SK-N-SH (cell line): ENCODE data around the gene NHP2. TPM values are rescaled to one million over a fixed set of nuclear protein-coding genes. Genes with fewer than 3 reads are reported as not detected.

Experiments used
- CTCF ChIA-PET: fragments of 300-600, 350-600 bp; formaldehyde crosslinking; extraction: SDS; loops from one replicate; lab custom pipeline; 2021; lab: Yijun Ruan, JAX
- POLR2A ChIA-PET: fragments of 350-600 bp; sonication (Branson Sonifier 250); formaldehyde crosslinking; extraction: SDS; loops from one replicate; lab custom pipeline; 2020; ENCODE audit warnings: antibody characterized with exemption, inconsistent platforms; lab: Yijun Ruan, JAX
- DNase-seq: peaks from one replicate; pipeline ENCODE4 v3.0.0; 2012
- H2AFZ ChIP-seq: fragments of 200-600 bp; sonication (generic); 2 replicates; pipeline ENCODE4 v1.8.1; 2016; ENCODE audit warnings: antibody characterized with exemption, mild to moderate bottlenecking, low read depth
- H3F3A ChIP-seq: fragments of 200-600 bp; sonication (generic); replicated peaks from 2 replicates; pipeline ENCODE3; 2016; ENCODE audit warnings: antibody characterized with exemption, mild to moderate bottlenecking; ENCODE audit not compliant: insufficient read depth
- H3K27ac ChIP-seq, 2 experiments: fragments of 200-500 bp in 1 of 2; fragments of 200-600 bp in 1 of 2; sonication (Bioruptor generic) in 1 of 2; sonication (generic), shearing (Covaris generic) in 1 of 2; 2 replicates each; pipeline versions ENCODE4 v1.5.1 to v1.6.1; 2014 to 2016; ENCODE audit warnings: low read depth in 2 of 2, inconsistent platforms in 1 of 2, low read length in 1 of 2, mild to moderate bottlenecking in 1 of 2, mixed read lengths in 1 of 2
- H3K27me3 ChIP-seq: fragments of 200-600 bp; sonication (generic), shearing (Covaris generic); 2 replicates; pipeline ENCODE4 v1.6.1; 2016; ENCODE audit warnings: mixed run types; ENCODE audit not compliant: insufficient read depth
- H3K36me3 ChIP-seq, 2 experiments: fragments of 200-500 bp in 1 of 2; fragments of 200-600 bp in 1 of 2; sonication (Bioruptor generic) in 1 of 2; sonication (generic) in 1 of 2; replicated peaks in 1 of 2; 2 replicates each; pipeline versions ENCODE3 to v1.5.1; 2014 to 2016; ENCODE audit warnings: low read length in 1 of 2, mild to moderate bottlenecking in 1 of 2; ENCODE audit not compliant: insufficient read depth in 2 of 2, control insufficient read depth in 1 of 2
- H3K4me1 ChIP-seq, 2 experiments: fragments of 200-500 bp in 1 of 2; fragments of 200-600 bp in 1 of 2; sonication (Bioruptor generic) in 1 of 2; sonication (generic), shearing (Covaris generic) in 1 of 2; 2 replicates each; pipeline versions ENCODE4 v1.5.1 to v1.6.1; 2014 to 2016; ENCODE audit warnings: low read depth in 1 of 2, low read length in 1 of 2, mixed run types in 1 of 2; ENCODE audit not compliant: insufficient read depth in 2 of 2, control insufficient read depth in 1 of 2
- H3K4me2 ChIP-seq: fragments of 200-600 bp; sonication (generic), shearing (Covaris generic); 2 replicates; pipeline ENCODE4 v1.6.1; 2017; ENCODE audit warnings: mixed run types
- H3K4me3 ChIP-seq, 2 experiments: fragments of 200-500 bp in 1 of 2; fragments of 200-600 bp in 1 of 2; sonication (Bioruptor generic) in 1 of 2; sonication (generic), shearing (Covaris generic) in 1 of 2; 2 replicates each; pipeline versions ENCODE4 v1.5.1 to v1.8.1; 2014 to 2016; ENCODE audit warnings: low read depth in 2 of 2, inconsistent platforms in 1 of 2, low read length in 1 of 2, mild to moderate bottlenecking in 1 of 2, mixed read lengths in 1 of 2, moderate library complexity in 1 of 2
- H3K79me2 ChIP-seq: fragments of 200-600 bp; sonication (generic); 2 replicates; pipeline ENCODE4 v1.8.1; 2017; ENCODE audit warnings: mild to moderate bottlenecking; ENCODE audit not compliant: insufficient read depth
- H3K9ac ChIP-seq: fragments of 200-600 bp; sonication (generic); 2 replicates; pipeline ENCODE4 v1.6.1; 2017; ENCODE audit warnings: mixed run types
- H3K9me2 ChIP-seq: fragments of 200-600 bp; sonication (generic); 2 replicates; pipeline ENCODE4 v1.6.1; 2017; ENCODE audit warnings: mixed run types
- H3K9me3 ChIP-seq: fragments of 200-600 bp; sonication (generic); 2 replicates; pipeline ENCODE4 v1.6.1; 2017; ENCODE audit warnings: mixed run types, mild to moderate bottlenecking, moderate library complexity
- H4K20me1 ChIP-seq: fragments of 200-600 bp; sonication (generic); 2 replicates; pipeline ENCODE4 v1.6.1; 2017; ENCODE audit warnings: mild to moderate bottlenecking, mixed run types; ENCODE audit not compliant: insufficient read depth
- ELF1 ChIP-seq: IDR thresholded peaks from 2 replicates; pipeline ENCODE4 v1.4.0; 2012
- EP300 ChIP-seq, 2 experiments: IDR thresholded peaks; 2 replicates each; pipeline versions ENCODE4 v1.4.0 to v1.6.1; 2012; ENCODE audit warnings: borderline replicate concordance in 1 of 2, low read depth in 1 of 2, low read length in 1 of 2
- EZH2phosphoT487 ChIP-seq: fragments of 200-600 bp; sonication (generic); IDR thresholded peaks from 2 replicates; pipeline ENCODE4 v1.6.1; 2017; ENCODE audit warnings: low read depth, mixed run types, mild to moderate bottlenecking, antibody characterized with exemption, moderate library complexity, borderline replicate concordance
- FOSL2 ChIP-seq: IDR thresholded peaks from 2 replicates; pipeline ENCODE4 v1.4.0; 2012; ENCODE audit warnings: low read depth, mild to moderate bottlenecking, moderate library complexity, borderline replicate concordance
- GABPA ChIP-seq: IDR thresholded peaks from 2 replicates; pipeline ENCODE4 v1.4.0; 2012; ENCODE audit warnings: low read depth, mild to moderate bottlenecking
- GATA2 ChIP-seq: sonication (generic); formaldehyde crosslinking; IDR thresholded peaks from 2 replicates; pipeline ENCODE4 v1.5.0; 2020; ENCODE audit warnings: mild to moderate bottlenecking, missing genetic modification reagents
- JUND ChIP-seq: IDR thresholded peaks from 2 replicates; pipeline ENCODE4 v1.4.0; 2012
- MEF2A ChIP-seq: IDR thresholded peaks from 2 replicates; pipeline ENCODE4 v1.4.0; 2012; ENCODE audit warnings: low read depth, borderline replicate concordance
- POLR2AphosphoS5 ChIP-seq: IDR thresholded peaks from 2 replicates; pipeline ENCODE4 v1.6.1; 2012; ENCODE audit warnings: low read depth, low read length
- RAD21 ChIP-seq: IDR thresholded peaks from 2 replicates; pipeline ENCODE4 v1.6.1; 2012; ENCODE audit warnings: mild to moderate bottlenecking, low read length
- RCOR1 ChIP-seq: fragments of 150-350 bp; IDR thresholded peaks from 2 replicates; pipeline ENCODE4 v1.6.1; 2017; ENCODE audit warnings: antibody characterized with exemption, low read length
- RFX5 ChIP-seq: IDR thresholded peaks from 2 replicates; pipeline ENCODE4 v1.6.1; 2012; ENCODE audit warnings: mild to moderate bottlenecking, improper control_type of control experiment, low read length
- SIN3A ChIP-seq: IDR thresholded peaks from 2 replicates; pipeline ENCODE4 v1.6.1; 2012; ENCODE audit warnings: low read depth, mild to moderate bottlenecking, low read length, moderate library complexity, borderline replicate concordance
- SMC3 ChIP-seq: IDR thresholded peaks from 2 replicates; pipeline ENCODE4 v1.6.1; 2012; ENCODE audit warnings: low read depth, low read length, improper control_type of control experiment
- TAF1 ChIP-seq: IDR thresholded peaks from 2 replicates; pipeline ENCODE4 v1.6.1; 2012; ENCODE audit warnings: low read depth, mild to moderate bottlenecking, low read length, moderate library complexity, borderline replicate concordance
- TCF12 ChIP-seq: IDR thresholded peaks from 2 replicates; pipeline ENCODE4 v1.4.0; 2012
- TEAD4 ChIP-seq: IDR thresholded peaks from 2 replicates; pipeline ENCODE4 v1.4.0; 2012; ENCODE audit warnings: mild to moderate bottlenecking, borderline replicate concordance; ENCODE audit not compliant: insufficient read depth
- WGBS: methylation state at CpG from one replicate; pipeline ENCODE4 v1.1.6; 2017; ENCODE audit warnings: low lambda C conversion rate; 5-methylcytosine and 5-hydroxymethylcytosine counted together
- polyA plus RNA-seq, 3 experiments: library from polyadenylated mRNA; depleted of rRNA; stranded (reverse); fragments of >200 nt; gene quantifications; 2 replicates each; pipeline ENCODE4 v1.2.3, GENCODE V29; 2012
- TF ChIP-seq, protein P1 (sequence below): fragments of 150-350 bp; IDR thresholded peaks from 2 replicates; pipeline ENCODE4 v1.6.1; 2016; ENCODE audit warnings: mild to moderate bottlenecking, low read depth, low read length
- TF ChIP-seq, protein P2 (sequence below): fragments of 200-600 bp; sonication (generic); IDR thresholded peaks from 2 replicates; pipeline ENCODE4 v1.6.1; 2017; ENCODE audit warnings: antibody characterized with exemption, mild to moderate bottlenecking, moderate library complexity
- TF ChIP-seq, protein P3 (sequence below): fragments of 150-350 bp; IDR thresholded peaks from 2 replicates; pipeline ENCODE4 v1.6.1; 2017; ENCODE audit warnings: antibody characterized with exemption, low read length, low read depth, borderline replicate concordance
- TF ChIP-seq, protein P4 (sequence below): IDR thresholded peaks from 2 replicates; pipeline ENCODE4; 2012

The NHP2 gene
- polyA plus RNA-seq, 1 of the 3 experiments (the other 2 are of a cell fraction): 455 TPM

DNA sequence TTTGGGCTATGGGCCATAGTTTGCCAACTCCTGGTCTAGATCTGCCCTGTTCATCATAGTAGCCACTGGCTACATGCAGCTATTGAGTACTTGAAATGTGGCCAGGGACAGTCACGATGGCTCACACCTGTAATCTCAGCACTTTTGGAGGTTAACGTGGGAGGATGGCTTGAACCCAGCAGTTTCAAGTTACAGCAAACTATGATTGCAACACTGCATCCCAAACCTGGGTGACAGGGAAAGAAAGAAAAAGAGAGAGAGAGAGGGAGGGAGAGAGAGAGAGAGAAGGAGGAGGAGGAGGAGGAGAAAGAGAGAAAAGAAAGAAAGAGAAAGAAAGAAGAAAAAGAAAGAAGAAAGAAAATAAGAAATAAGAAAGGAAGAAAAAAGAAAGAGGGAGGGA is 38.6 kb upstream of the NHP2 start:
- WGBS: 60% methylated on average over 2 of the region's 2 CpGs
- no peak overlapping the region for H3K4me3 ChIP-seq
- no peaks in the 10 kb centered on the region; the same call in 1 of the 2 replicates for H3K27me3 ChIP-seq
- H3K9me2 ChIP-seq: no peaks in the 10 kb centered on the region
- CTCF ChIA-PET: no interaction called here
- TF ChIP-seq SIN3A: no peak
- no peak for TF ChIP-seq GATA2
- TF ChIP-seq FOSL2: no peak
- no peak for TF ChIP-seq GABPA
- no peak for TF ChIP-seq RAD21
- no peak for TF ChIP-seq TEAD4
- no peak overlapping the region for H3K4me2 ChIP-seq
- H3F3A ChIP-seq: no peaks in the 10 kb centered on the region
- H3K9ac ChIP-seq: no peak overlapping the region
- H3K4me1 ChIP-seq: no peaks in the 10 kb centered on the region
- POLR2A ChIA-PET: no interaction called here
- no peaks in the 10 kb centered on the region for H3K79me2 ChIP-seq
- DNase-seq: no peak
- H3K9me3 ChIP-seq: no peaks in the 10 kb centered on the region
- no peak overlapping the region for H2AFZ ChIP-seq
- H3K27ac ChIP-seq: no peak overlapping the region
- no peaks in the 10 kb centered on the region for H3K36me3 ChIP-seq
- no peaks in the 10 kb centered on the region for H4K20me1 ChIP-seq

- Histone ChIP-seq H3K9me2 (no peaks in the 10 kb centered on the region), H3K4me2 (no peak overlapping the region), H3K79me2 (no peaks in the 10 kb centered on the region), H3F3A (no peaks in the 10 kb centered on the region), H3K4me1 (no peaks in the 10 kb centered on the region; a peak in 1 of 4 replicates), H3K27me3 (no peaks in the 10 kb centered on the region; the same call in 1 of the 2 replicates), H3K27ac (no peak overlapping the region), H3K9ac (no peak overlapping the region), H3K4me3 (no peak overlapping the region), H4K20me1 (no peaks in the 10 kb centered on the region), H3K9me3 (no peaks in the 10 kb centered on the region), H2AFZ (no peak overlapping the region), H3K36me3 (no peaks in the 10 kb centered on the region)
- POLR2A ChIA-PET: no interaction called here
- WGBS: 69% methylated on average over 4 of the region's 4 CpGs
- no peak for DNase-seq
- CTCF ChIA-PET: interaction anchor here (1.7 kb wide), 1 partner anchor 43 kb away, joined by 3 read pairs; no protein-coding TSS in a partner anchor
- TF ChIP-seq GABPA: no peak
- no peak for TF ChIP-seq ELF1
- TF ChIP-seq, protein P1, sequence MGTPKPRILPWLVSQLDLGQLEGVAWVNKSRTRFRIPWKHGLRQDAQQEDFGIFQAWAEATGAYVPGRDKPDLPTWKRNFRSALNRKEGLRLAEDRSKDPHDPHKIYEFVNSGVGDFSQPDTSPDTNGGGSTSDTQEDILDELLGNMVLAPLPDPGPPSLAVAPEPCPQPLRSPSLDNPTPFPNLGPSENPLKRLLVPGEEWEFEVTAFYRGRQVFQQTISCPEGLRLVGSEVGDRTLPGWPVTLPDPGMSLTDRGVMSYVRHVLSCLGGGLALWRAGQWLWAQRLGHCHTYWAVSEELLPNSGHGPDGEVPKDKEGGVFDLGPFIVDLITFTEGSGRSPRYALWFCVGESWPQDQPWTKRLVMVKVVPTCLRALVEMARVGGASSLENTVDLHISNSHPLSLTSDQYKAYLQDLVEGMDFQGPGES: no peak
- no peak for TF ChIP-seq RCOR1
- no peak for TF ChIP-seq POLR2AphosphoS5
- TF ChIP-seq, protein P2, sequence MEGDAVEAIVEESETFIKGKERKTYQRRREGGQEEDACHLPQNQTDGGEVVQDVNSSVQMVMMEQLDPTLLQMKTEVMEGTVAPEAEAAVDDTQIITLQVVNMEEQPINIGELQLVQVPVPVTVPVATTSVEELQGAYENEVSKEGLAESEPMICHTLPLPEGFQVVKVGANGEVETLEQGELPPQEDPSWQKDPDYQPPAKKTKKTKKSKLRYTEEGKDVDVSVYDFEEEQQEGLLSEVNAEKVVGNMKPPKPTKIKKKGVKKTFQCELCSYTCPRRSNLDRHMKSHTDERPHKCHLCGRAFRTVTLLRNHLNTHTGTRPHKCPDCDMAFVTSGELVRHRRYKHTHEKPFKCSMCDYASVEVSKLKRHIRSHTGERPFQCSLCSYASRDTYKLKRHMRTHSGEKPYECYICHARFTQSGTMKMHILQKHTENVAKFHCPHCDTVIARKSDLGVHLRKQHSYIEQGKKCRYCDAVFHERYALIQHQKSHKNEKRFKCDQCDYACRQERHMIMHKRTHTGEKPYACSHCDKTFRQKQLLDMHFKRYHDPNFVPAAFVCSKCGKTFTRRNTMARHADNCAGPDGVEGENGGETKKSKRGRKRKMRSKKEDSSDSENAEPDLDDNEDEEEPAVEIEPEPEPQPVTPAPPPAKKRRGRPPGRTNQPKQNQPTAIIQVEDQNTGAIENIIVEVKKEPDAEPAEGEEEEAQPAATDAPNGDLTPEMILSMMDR: no peak
- no peak for TF ChIP-seq TCF12
- no peak for TF ChIP-seq TAF1
- no peak for TF ChIP-seq SMC3
- no peak for TF ChIP-seq TEAD4
- TF ChIP-seq JUND: no peak
- TF ChIP-seq EP300 (IDR thresholded peaks at IDR 0.05; ENCODE audit: borderline replicate concordance in 1 of 2, low read depth in 1 of 2, low read length in 1 of 2): no peak
- TF ChIP-seq GATA2: no peak
- TF ChIP-seq MEF2A: no peak
- no peak for TF ChIP-seq RFX5
- TF ChIP-seq, protein P3, sequence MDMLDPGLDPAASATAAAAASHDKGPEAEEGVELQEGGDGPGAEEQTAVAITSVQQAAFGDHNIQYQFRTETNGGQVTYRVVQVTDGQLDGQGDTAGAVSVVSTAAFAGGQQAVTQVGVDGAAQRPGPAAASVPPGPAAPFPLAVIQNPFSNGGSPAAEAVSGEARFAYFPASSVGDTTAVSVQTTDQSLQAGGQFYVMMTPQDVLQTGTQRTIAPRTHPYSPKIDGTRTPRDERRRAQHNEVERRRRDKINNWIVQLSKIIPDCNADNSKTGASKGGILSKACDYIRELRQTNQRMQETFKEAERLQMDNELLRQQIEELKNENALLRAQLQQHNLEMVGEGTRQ: no peak
- TF ChIP-seq EZH2phosphoT487: no peak
- TF ChIP-seq, protein P4, sequence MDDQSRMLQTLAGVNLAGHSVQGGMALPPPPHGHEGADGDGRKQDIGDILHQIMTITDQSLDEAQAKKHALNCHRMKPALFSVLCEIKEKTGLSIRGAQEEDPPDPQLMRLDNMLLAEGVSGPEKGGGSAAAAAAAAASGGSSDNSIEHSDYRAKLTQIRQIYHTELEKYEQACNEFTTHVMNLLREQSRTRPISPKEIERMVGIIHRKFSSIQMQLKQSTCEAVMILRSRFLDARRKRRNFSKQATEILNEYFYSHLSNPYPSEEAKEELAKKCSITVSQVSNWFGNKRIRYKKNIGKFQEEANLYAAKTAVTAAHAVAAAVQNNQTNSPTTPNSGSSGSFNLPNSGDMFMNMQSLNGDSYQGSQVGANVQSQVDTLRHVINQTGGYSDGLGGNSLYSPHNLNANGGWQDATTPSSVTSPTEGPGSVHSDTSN: no peak
These were observed 38.0 kb upstream of the NHP2 start for GRCh38 chr5:178191661-178192060.
